ENCODE data around the gene MORC3. TPM values are rescaled to one million over a fixed set of nuclear protein-coding genes. Genes with fewer than 3 reads are reported as not detected.
A peak's percentile ranks its signal among the peaks of the same experiment; 100 is the strongest.

MORC3 gene
- total RNA-seq, 2 donors from 2014 or later = 16.9 to 46.1 TPM

DNA sequence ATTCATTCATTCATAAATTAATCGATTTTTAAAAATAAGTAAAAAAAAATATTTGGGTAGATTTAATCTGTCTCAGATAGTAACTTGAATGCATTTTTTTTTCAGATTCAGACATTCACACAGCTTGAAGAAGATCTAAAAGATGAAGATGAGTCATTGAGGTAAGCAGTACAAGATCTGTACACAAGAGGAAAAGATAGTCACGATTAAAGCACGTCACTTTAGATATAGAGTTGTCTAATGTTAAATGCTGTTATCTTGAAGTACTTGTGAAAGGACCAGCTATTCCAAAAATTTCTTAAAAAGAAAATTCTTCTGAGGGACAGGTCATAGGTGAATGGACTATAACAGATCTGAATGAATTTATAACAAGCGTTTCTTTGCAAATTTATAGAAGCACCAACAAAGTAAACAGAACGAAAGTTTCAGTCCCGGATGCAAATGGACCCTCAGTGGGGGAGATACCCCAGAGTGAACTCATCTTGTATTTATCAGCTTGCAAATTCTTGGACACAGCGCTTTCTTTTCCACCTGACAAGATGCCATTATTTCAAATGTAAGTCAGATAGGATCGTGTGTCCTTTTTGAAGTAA is 31.2 kb upstream of the MORC3 start:
- Histone ChIP-seq H3K27ac (peak overlapping the region; percentile 20 to 72 (median 58)), H3K4me3 (no peak overlapping the region), H3K4me1 (peaks cover 7% of the 10 kb centered on the region), H3K27me3 (no peaks in the 10 kb centered on the region), H3K9me3 (no peaks in the 10 kb centered on the region), H3K36me3 (replicated peaks in 1 of 2; ENCODE audit: insufficient read depth in 1 of 2, low read depth in 2 of 2) (no peaks in the 10 kb centered on the region)
- no peak for ATAC-seq
- TF ChIP-seq POLR2A (IDR thresholded peaks at IDR 0.05) (no peak), CTCF (IDR thresholded peaks at IDR 0.05) (no peak)
- no peak for DNase-seq
- 34 to 35% methylated on average over 8 of the region's 8 CpGs for WGBS, 2 donors
- intact Hi-C loops (cut with DNase I) = no loop called here

DNA sequence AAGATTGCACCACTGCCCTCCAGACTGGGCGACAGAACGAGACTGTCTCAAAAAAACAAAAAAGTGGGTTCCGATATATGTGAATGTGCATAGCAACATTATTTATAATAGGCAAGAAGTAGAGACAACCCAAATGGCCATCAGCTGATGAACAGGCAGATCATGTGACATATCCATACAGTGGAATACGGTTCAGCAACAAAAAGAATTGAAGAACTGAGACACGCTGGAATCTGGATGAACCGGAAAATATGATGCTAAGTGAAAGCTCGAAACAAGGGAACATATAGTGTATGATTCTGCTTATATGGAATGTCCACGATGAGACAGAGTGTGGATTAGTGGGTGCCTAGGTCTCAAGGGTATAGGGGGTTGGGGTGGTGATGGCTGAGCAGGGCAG is 28.5 kb upstream of the MORC3 start:
- ATAC-seq (no peak), DNase-seq (no peak)
- WGBS, 2 donors = 71 to 92% methylated on average over 8 of the region's 8 CpGs
- Histone ChIP-seq H3K4me1 (peaks cover 7% of the 10 kb centered on the region), H3K36me3 (replicated peaks in 1 of 2; ENCODE audit: insufficient read depth in 1 of 2, low read depth in 2 of 2) (no peaks in the 10 kb centered on the region), H3K4me3 (no peak overlapping the region), H3K27me3 (no peaks in the 10 kb centered on the region), H3K9me3 (no peaks in the 10 kb centered on the region), H3K27ac (no peak overlapping the region)
- intact Hi-C loops (cut with DNase I) = no loop called here
- TF ChIP-seq POLR2A (IDR thresholded peaks at IDR 0.05) (no peak), CTCF (IDR thresholded peaks at IDR 0.05) (no peak)

DNA sequence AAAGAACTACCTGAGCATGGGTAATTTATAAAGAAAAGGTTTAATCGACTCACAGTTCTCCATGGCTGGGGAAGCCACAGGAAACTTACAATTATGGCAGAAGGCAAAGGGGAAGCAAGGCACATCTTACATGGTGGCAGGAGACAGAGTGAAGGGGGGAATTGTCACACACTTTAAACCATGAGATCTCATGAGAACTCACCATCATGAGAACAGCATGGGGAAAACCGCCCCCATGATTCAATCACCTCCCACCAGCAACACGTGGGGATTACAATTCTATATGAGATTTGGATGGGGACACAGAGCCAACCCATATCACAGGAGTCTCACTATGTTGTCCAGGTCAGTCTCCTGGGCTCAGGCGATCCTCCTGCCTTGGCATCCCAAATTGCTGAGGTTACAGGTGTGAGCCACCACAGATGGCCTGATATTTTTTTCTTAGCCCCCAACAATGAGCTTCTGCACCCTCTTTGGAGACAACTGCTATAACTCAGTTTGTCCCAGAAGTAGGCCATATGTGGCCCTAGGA is 22.5 kb upstream of the MORC3 start:
- Histone ChIP-seq H3K4me3 (no peak overlapping the region), H3K27ac (peak overlapping the region in 3 of 4 donors; percentile 51 to 59 (median 51)), H3K4me1 (peaks cover 11% of the 10 kb centered on the region), H3K27me3 (no peaks in the 10 kb centered on the region), H3K9me3 (no peaks in the 10 kb centered on the region), H3K36me3 (replicated peaks in 1 of 2; ENCODE audit: insufficient read depth in 1 of 2, low read depth in 2 of 2) (no peaks in the 10 kb centered on the region)
- intact Hi-C loops (cut with DNase I) = no loop called here
- ATAC-seq (no peak), DNase-seq (no peak)
- WGBS, 2 donors = 92 to 98% methylated on average over 4 of the region's 4 CpGs
- TF ChIP-seq POLR2A (IDR thresholded peaks at IDR 0.05) = no peak
- TF ChIP-seq CTCF (IDR thresholded peaks at IDR 0.05) = no peak

GRCh38 chr21:36297938-36298572 is 21.9 kb upstream of the MORC3 start:
- Histone ChIP-seq H3K27me3 (no peaks in the 10 kb centered on the region), H3K27ac (peak overlapping the region in 3 of 4 donors; percentile 51 to 59 (median 51)), H3K4me1 (peaks cover 11% of the 10 kb centered on the region), H3K9me3 (no peaks in the 10 kb centered on the region), H3K4me3 (no peak overlapping the region), H3K36me3 (replicated peaks in 1 of 2; ENCODE audit: insufficient read depth in 1 of 2, low read depth in 2 of 2) (no peaks in the 10 kb centered on the region)
- ATAC-seq = peak; percentile 66
- no peak for TF ChIP-seq CTCF (IDR thresholded peaks at IDR 0.05)
- TF ChIP-seq POLR2A (IDR thresholded peaks at IDR 0.05) = peak in 1 of 3 donors; percentile 34
- peak; percentile 18 to 69 (median 38) for DNase-seq
- intact Hi-C loops (cut with DNase I) = no loop called here
- 27 to 31% methylated on average over 9 to 10 of the region's 10 CpGs for WGBS, 2 donors

Measured in body of pancreas (tissue), 4 donors.